NCI-H146 treated with DMSO at 0.1 percent for 48 hours (cell line): ENCODE results near the gene DHX58.

Experiments used
- DNase-seq: peaks from one replicate; lab custom pipeline; 2025; ENCODE audit not compliant: unreplicated experiment; lab: John Stamatoyannopoulos, UW

The DHX58 gene

GRCh38 chr17:42111265-42111636 lies 1.3 kb downstream of the DHX58 start:
- no peak for DNase-seq

- no peak for DNase-seq
Observed at GRCh38 chr17:42110301-42111264, 1.9 kb downstream of the DHX58 start.

- no peak for DNase-seq
Observed at GRCh38 chr17:42109086-42109485, 3.4 kb downstream of the DHX58 start.

DNA sequence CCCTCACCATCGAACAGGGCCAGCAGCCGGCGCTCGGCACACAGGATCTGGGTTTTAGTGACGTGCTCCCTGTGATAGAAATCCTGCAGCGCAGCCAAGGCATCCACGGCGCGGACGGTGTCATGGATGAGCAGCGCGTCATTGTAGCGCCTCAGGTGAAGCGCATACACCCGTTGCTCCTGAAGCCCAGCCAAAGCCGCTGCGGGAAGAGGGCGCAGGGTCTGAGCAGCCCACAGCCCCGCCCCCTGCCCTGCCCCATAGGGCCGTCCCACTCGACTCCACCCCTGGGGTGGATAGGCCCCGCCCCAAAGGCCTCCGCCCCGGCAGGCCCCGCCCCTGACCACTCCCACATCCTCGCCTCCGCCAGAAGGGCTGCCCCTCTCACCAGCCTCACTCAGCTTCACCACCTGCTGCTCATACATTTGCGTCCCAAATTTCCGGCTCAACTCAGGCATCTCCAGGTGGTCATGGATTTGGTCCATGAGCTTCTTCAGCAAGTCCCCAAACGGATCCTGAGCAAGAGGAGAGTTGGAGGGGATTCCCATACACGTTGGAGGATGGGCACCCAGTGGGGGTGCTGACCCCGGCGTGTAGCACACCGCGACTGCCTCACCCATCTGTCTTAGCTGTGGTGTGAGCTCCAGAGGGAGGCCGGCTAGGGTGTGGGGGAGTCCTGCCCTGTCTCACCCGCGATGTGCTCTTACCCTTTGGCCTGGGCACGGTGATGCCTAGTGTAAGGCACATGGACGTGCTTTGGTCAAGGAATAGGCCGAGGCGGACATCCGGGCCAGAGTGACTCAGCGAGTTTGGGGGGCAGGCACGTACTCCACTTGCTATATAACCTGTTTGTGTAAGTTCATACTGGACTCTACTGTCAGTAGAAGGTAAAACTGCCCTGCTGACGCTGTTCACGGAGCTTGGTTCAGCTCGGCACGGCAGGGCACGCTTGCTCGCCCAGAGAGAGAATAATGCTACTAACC lies 4.6 kb downstream of the DHX58 start:
- peak; percentile 16 for DNase-seq

GRCh38 chr17:42107124-42107523 lies 5.4 kb downstream of the DHX58 start:
- no peak for DNase-seq

GRCh38 chr17:42106009-42106408 lies 6.5 kb downstream of the DHX58 start:
- no peak for DNase-seq

DNA sequence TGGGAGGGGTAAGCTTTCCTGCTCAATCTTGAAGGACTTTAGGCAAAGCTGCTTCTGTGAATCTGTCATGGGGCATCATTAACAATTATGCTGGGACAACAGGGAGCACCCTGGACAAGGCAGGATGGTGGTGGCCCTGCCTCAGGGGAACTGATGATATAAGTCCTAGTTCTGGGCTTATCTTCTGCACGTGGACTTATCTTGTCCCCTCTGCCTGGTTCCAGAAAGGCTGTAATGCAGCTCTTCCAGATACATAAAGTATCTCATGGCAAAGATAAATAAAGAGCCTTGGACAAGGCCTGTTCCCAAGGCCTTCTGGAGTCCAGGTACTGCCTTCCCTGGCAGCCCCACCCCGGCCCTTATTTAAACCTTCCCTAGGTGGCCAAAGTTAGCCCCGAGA lies 8.2 kb downstream of the DHX58 start:
- DNase-seq: no peak

DNA sequence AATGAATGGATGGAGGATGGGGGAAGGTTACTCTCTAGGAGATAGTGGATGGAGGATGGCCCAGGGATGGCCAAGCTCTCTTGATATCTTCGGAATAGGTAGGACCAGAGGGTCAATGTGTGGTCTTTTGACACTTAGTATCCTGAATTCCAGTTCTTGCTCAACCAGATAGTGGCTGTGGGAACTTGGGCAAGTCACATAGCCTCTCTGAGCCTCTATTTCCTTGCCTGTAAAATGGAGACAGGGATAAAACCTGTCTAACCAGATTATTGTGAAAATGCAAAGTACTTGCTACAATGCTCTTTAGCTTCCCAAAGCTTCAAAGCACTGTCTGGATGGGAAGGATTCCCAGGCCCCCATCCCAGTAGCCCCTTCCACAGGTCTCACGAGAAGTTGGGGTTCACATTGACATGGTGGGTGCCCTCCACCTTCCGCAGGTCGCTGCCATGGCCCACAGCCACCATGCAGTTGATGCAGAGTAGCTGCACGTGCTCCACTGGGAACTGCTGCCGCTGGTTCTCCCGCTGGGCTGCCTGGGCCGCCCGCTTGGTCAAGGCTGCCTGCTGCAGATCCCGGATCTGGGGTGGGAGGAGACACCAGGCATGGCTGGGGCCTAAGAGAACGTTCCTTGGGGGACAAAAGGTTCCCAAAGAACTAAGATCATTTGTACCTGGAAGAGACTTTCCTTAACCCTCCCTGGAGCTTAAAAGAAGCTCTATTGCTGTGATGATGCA lies 9.1 kb downstream of the DHX58 start:
- DNase-seq: no peak

- DNase-seq: no peak
Observed at GRCh38 chr17:42101513-42102292, 10.8 kb downstream of the DHX58 start.

DNA sequence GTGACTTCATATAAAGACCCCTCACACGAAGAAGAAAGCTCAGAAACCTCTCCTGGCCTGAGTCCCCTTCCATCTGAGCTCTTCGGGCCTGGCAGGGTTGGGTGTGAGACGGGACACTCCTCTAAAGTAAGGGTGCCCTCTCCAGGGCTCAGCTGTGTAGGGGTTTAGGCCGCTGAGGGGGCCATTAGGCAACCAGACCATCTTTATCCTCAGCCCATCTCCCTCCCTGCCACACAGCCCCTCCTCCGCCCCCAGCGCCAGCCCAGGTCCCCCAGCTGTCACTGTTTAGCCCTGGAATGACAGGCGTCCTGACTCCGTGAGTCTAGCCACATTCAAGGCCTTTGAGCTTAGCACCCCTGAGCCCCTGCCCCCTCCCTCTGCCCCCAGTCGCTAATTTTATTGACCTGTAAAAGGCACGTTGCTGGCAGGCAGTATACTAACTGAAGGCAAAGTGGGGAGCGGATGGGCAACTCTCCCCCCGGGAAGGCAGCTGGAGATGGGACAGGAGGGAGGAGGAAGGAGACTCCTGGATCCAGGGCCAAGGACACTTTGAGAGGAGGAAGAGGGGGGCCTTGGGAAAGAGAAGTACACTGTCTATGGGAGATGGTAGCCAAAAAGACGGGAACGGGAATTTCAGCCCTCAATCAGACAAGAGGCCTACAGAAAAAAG lies 13.6 kb downstream of the DHX58 start:
- DNase-seq: no peak

DNA sequence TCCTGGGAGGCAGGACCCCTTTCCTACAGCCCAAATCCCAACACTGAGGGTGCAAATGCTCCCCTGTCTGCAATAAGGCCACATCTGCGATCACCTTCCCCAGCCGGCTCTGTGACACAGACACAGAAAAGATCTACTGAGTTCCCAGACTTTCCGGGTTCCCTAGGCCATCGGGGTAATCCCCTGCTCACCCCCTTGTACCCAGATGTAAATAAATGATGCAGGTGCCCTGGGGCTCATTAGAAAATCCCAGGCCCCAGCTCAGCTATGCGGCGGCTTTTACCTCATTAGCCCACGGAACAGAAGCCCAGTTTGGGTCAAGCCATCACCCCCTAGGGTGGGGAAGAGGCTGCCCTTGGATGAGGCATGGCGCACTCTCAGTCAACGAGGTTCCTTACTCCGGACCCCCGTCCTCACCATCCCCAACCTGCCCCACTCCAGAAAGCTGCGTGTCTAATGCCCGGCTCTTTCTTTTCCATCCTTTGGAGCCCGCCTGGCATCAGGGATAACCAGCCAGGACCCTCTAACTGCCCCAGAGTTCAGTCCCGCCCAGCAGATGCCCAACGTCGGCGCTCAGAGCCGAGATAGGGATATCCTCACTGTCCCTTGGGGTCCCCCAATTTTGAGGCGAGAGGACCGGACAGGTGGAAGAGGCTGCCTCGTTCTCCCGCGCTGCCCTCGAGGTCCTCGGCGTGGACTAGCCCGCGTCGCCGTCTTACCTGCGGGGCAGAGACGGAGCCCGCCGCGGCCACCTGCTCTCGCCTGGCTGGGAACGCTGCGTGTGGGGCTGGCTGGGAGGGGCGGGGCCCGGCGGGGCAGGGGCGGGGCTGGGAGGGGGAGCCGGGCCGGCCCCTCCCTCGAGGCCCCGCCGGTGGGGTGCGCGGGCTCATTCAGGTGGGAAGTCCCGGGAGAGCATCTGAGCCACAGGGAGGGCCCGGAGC lies 14.6 kb downstream of the DHX58 start, which contains the start of gene ZNF385C:
TSS of gene ZNF385C (minus strand) at position 783 of the 941 bp plus-strand sequence. CDS start 35,417 bp downstream, outside the sequence.
- no peak for DNase-seq

DNA sequence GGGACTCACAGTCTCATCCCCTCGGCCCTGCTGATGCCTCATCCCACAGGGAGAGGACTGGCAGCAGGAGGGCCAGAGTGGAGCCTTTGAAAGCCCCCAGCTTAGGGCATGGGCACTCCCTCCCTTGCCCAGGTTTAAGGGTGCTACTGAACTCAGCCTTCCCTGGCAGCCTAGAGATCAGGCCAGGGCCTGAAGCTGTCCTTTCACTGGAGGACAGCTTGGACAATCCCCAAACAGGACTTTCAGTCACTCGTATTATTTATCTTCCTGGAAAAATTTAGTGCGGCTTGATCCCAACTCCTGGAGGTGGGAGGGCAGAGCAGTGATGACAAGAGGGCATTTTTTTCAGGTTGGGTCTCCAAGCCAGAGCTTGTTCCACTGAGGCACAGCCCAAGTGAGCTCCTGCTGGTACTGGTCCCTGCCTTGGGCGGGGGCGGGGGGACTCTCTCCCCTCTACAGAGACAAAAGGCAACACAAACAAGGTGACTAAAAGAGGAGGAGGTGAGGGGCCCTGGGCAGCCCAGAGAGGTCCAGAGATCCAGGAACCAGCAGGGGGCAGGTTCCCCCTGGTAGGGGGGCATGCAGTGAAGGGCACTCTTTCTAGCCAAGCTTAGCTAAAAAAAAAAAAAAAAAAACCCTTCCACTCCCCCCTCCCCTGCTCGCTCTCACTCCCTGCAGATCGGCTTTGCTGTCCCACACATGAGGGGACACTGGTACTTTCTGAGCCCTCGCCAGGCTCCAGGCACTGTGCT lies 16.0 kb downstream of the DHX58 start:
- DNase-seq: no peak

DNA sequence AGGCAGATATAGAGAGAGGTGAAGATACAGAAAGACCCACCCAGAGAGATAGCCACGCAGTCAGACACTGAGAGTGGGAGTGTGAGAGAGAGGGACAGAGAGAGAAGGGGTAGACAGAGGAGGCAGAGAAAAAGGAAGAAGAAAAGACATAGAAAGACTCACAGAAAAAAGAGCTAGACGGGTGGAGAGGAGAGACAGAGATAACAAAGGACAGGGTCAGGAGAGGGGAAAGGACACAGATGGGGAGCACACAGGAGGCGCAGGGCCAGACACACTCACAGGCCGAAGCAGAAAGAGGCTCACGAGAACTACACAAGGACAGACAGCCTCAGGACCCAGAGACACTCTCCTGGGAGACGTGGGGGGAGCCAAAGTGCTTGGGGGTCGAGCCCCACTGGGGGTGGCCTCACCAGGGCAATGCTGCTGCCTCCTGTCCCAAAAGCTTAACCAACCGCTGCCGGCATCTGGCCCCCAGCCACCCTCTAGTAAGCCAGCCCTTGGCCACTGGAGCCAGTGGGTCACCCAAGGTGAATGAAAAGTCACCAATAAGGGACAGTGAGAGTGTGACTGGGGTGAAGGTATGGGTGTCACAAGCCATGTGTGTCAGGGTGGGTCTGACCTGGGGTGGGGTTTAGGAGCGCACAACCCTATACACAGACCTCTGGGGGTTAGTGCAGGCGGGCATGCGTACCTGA lies 18.0 kb downstream of the DHX58 start:
- no peak for DNase-seq

DNA sequence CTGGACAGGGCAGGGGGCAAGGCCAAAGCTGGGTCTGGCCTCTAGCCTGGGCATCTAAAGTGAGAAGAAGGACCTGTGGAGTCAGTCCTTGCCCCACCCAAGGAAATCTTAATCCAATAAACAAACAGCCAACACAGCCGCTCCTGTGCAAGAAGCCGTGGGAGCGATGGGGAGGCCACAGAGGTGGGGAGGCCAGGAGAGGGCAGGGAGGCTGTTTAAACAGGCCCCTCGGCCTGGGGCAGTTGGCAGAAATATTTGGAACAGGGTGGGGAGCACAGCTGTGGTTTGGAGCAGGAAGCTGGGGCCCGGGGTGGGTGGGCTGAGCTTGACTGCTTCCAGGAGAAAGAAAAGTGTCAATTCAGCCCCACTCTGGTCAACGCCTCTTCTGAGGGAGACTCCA lies 19.6 kb downstream of the DHX58 start:
- DNase-seq: no peak

DNA sequence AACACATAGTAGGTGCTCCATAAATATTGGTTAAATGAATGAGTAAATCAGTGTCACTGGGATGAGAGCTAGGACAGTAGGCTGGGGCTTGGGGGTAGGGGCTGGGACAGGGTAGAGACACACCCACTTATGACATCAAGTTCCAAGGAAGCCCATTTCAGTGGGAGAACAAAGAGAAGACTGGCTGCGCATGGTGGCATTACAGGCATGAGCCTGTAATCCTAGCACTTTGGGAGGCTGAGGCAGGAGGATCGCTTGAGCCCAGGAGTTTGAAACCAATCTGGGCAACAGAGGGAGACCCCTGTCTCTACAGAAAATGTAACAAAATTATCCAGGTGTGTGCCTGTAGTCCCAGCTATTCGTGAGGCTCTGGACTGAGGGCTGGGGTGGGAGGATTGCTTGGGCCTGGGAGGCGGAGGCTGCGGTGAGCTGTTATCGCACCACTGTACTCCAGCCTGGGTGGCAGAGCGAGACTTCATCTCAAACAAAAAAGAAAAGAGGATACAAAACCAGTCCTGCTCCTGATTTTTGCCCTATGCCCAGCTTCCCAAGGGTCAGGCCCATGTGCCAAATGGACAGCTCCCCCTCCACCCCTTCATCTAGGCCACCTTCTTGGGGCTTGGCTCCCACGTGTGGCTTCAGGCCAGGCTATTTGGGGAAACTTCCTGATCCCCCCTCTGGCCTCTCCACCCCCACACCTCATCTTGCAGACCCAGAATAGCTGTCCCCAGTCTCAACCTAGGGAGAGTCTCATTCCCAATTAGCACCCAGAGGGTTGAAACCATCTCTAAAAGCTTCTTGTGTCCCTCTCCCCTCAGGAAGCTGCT lies 21.3 kb downstream of the DHX58 start:
- DNase-seq: no peak

GRCh38 chr17:42088736-42089135 lies 23.8 kb downstream of the DHX58 start:
- no peak for DNase-seq
